LNCAP (cell line): ENCODE data around the gene EDEM1.
A peak's percentile ranks its signal among the peaks of the same experiment; 100 is the strongest.

Experiments used
- CTCF ChIP-seq: fragments of 450-650 bp; IDR thresholded peaks from 2 replicates; pipeline ENCODE4 v1.5.1; 2017; ENCODE audit warnings: mild to moderate bottlenecking

EDEM1 gene

GRCh38 chr3:5221701-5222100 lies 34.2 kb downstream of the EDEM1 start:
- no peak for TF ChIP-seq CTCF

- no peak for TF ChIP-seq CTCF
Observed at GRCh38 chr3:5222283-5223005, 34.9 kb downstream of the EDEM1 start.

GRCh38 chr3:5226783-5227182 lies 39.3 kb downstream of the EDEM1 start:
- TF ChIP-seq CTCF, result peak; percentile 74

- TF ChIP-seq CTCF, result no peak
Observed at GRCh38 chr3:5227812-5228211, 40.3 kb downstream of the EDEM1 start.

- no peak for TF ChIP-seq CTCF
Observed at GRCh38 chr3:5229414-5229813, 41.9 kb downstream of the EDEM1 start.

GRCh38 chr3:5231074-5231473 lies 43.6 kb downstream of the EDEM1 start:
- TF ChIP-seq CTCF, result no peak

- TF ChIP-seq CTCF, result no peak
Observed at GRCh38 chr3:5231487-5231886, 44.0 kb downstream of the EDEM1 start.

GRCh38 chr3:5232570-5232969 lies 45.1 kb downstream of the EDEM1 start:
- TF ChIP-seq CTCF, result no peak
